ENCODE data around the gene FBXO30. TPM values are rescaled to one million over a fixed set of nuclear protein-coding genes. Genes with fewer than 3 reads are reported as not detected.

FBXO30 gene
- total and polyA plus RNA-seq, 8 donors, result 1.5 to 5.6 (median 2.7) TPM

DNA sequence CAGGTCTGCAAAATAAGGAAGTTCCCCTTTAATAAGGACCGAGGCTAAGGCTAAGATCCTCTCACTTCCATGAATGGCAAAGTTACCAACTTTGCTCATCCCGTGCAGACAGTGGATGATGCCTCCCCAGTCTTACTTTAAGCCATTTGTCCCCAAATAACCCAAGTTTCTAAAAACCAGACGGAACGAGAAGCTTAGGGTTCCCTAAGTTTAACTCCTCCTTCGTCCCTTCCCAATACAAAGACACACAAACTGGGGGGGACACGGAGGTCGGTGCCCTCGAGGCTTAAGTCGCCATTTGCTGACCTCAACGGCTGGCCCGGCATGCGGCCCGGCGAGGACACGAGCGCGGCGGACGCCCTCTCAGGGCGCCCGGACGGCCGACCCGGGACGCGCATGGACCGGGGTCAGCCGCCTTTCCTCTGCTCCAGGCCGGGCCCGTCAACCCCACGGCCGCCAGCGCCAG, 527 bp downstream of the FBXO30 start:
- Histone ChIP-seq H3K9me3 (no peaks in the 10 kb centered on the region), H3K4me3 (peak overlapping the region; percentile 42 to 86 (median 64)), H3K27me3 (no peaks in the 10 kb centered on the region), H3K4me1 (peaks cover 19 to 45% (median 38%) of the 10 kb centered on the region in 3 donors), H3K36me3 (no peaks in the 10 kb centered on the region), H3K27ac (peak overlapping the region; percentile 81 to 90 (median 88))
- WGBS, 2 donors, result 0% methylated on average over 33 of the region's 33 CpGs
- DNase-seq, result peak in 4 of 6 donors; percentile 17 to 74 (median 30)
- TF ChIP-seq, protein P1, sequence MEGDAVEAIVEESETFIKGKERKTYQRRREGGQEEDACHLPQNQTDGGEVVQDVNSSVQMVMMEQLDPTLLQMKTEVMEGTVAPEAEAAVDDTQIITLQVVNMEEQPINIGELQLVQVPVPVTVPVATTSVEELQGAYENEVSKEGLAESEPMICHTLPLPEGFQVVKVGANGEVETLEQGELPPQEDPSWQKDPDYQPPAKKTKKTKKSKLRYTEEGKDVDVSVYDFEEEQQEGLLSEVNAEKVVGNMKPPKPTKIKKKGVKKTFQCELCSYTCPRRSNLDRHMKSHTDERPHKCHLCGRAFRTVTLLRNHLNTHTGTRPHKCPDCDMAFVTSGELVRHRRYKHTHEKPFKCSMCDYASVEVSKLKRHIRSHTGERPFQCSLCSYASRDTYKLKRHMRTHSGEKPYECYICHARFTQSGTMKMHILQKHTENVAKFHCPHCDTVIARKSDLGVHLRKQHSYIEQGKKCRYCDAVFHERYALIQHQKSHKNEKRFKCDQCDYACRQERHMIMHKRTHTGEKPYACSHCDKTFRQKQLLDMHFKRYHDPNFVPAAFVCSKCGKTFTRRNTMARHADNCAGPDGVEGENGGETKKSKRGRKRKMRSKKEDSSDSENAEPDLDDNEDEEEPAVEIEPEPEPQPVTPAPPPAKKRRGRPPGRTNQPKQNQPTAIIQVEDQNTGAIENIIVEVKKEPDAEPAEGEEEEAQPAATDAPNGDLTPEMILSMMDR (IDR thresholded peaks at IDR 0.05), result no peak
- peak in 2 of 4 donors; percentile 1 to 4 for ATAC-seq
- intact Hi-C loops (cut with DNase I), result no loop called here
- no peak for FAIRE-seq

DNA sequence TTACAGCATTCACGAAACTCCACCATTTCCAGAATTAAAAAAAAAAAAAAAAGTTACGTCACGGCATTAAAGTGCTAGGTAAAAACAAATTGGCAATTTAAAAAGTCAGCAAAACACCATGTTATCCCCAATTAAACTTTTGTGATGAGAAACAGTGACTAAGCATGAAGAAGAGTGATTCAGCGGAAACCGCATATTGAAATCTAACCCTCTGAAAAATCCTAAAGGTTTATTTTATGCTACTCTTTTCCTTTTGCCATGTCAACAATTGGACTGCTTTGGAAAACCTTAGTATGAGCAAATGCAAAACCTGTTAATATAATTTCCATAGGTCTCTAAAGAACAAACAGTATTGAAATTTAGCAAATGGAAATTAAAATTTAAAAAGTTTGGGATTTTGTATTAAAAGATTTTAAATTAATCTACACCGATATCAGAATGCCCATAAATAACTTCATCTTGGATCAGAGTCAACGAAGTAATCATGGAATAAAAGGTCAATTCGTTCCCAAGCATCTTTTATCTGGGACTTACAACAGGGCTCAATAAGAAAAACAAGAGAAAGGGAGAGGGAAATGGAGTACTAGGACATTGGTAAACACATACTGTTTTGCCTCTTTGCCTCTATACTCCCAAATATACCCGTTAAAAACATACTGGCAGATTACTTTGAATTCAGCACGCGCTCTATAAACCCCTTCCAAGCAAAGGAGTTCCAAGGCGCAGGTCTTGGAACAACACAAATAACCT, 1.1 kb downstream of the FBXO30 start:
- FAIRE-seq (no peak), ATAC-seq (no peak), DNase-seq (no peak)
- Histone ChIP-seq H3K9me3 (no peaks in the 10 kb centered on the region), H3K27ac (peak overlapping the region; percentile 81 to 90 (median 88)), H3K27me3 (no peaks in the 10 kb centered on the region), H3K4me1 (peaks cover 20 to 51% (median 38%) of the 10 kb centered on the region in 3 donors), H3K4me3 (peak overlapping the region; percentile 42 to 86 (median 64)), H3K36me3 (no peaks in the 10 kb centered on the region)
- intact Hi-C loops (cut with DNase I), result no loop called here
- WGBS, 2 donors, result 11 to 15% methylated on average over 12 of the region's 12 CpGs
- TF ChIP-seq, protein P1 (IDR thresholded peaks at IDR 0.05), result no peak

DNA sequence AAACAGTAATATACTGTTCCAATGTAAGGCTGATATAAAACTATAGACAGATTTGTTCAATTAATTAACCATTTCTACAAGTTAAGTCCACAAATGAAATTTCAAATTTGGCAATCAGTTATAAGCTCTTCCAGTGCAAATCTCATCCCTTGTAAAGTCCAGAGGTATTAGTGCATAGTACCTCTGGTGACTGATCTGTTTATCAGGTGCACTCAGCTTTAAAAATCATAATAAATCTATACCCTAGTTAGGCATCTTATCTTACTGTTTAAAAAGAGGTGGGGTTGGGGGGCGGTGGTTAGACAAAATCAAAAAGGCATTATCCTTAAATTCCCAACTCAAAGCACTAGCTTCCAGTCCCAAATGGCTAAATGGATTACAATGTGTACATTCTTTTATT, 2.9 kb downstream of the FBXO30 start:
- Histone ChIP-seq H3K9me3 (no peaks in the 10 kb centered on the region), H3K4me3 (no peak overlapping the region), H3K27me3 (no peaks in the 10 kb centered on the region), H3K27ac (no peak overlapping the region), H3K4me1 (peaks cover 20 to 51% (median 38%) of the 10 kb centered on the region in 3 donors), H3K36me3 (no peaks in the 10 kb centered on the region)
- DNase-seq (no peak), ATAC-seq (no peak), FAIRE-seq (no peak)
- TF ChIP-seq, protein P1 (IDR thresholded peaks at IDR 0.05), result no peak
- intact Hi-C loops (cut with DNase I), result no loop called here
- WGBS, 2 donors, result 75 to 81% methylated on average over 1 of the region's 1 CpG

DNA sequence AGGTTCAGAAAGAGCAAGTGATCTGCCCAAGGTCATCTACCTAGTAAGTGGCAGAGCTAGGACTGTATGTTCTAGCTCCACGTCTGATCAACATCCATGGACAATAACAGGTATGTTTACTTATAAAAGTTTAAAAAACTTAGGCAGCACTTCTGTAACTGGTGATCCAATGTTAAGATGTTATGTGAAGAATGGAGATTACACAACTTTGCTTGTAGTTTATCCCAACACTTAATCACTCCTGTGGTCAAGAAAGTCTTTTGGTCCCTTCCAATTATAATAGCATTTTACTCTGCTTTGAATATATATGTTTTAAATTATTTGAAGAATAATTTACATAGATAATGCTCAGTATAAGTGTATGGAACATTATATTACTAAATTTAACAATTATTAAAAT, 4.8 kb downstream of the FBXO30 start:
- DNase-seq (no peak), ATAC-seq (no peak)
- intact Hi-C loops (cut with DNase I), result no loop called here

More for the DNA sequence above, 4.8 kb downstream of the FBXO30 start:
- 23 to 24% methylated on average over 1 of the region's 1 CpG for WGBS, 2 donors
- Histone ChIP-seq H3K27me3 (no peaks in the 10 kb centered on the region), H3K4me1 (peaks cover 20 to 46% (median 33%) of the 10 kb centered on the region in 3 donors), H3K9me3 (no peaks in the 10 kb centered on the region), H3K27ac (no peak overlapping the region), H3K36me3 (no peaks in the 10 kb centered on the region), H3K4me3 (no peak overlapping the region)
- TF ChIP-seq, protein P1 (IDR thresholded peaks at IDR 0.05), result no peak
- peak; percentile 13 for FAIRE-seq
